WTC11 (cell line): ENCODE measurements around the gene ARHGAP22. TPM values are rescaled to one million over a fixed set of nuclear protein-coding genes. Genes with fewer than 3 reads are reported as not detected.
"Not testable (repeated sequence)": the region's sequence is repeated elsewhere in the genome, so short reads cannot be mapped to it uniquely, and the experiment has no call there.

Source experiments
- ATAC-seq: fragments of 200-7000 bp; cut with Tn5 transposase; 2 replicates; pipeline ENCODE4 v1.10.0; 2021; ENCODE audit warnings: mild to moderate bottlenecking, moderate library complexity
- CTCF ChIA-PET: fragments of 300-600 bp; sonication (Branson Sonifier 250); formaldehyde crosslinking; loops from one replicate; lab custom pipeline; 2021; ENCODE audit warnings: antibody characterized with exemption; lab: Charles Lee
- POLR2A ChIA-PET: fragments of 350-600 bp; sonication (Branson Sonifier 250); formaldehyde crosslinking; loops from one replicate; lab custom pipeline; 2021; ENCODE audit warnings: antibody characterized with exemption; lab: Charles Lee
- DNase-seq: peaks from one replicate; pipeline ENCODE4 v3.0.0; 2021; ENCODE audit warnings: low spot score
- H3K27ac Mint-ChIP-seq: 2 replicates; pipeline ENCODE4 v1.8.0; 2021; ENCODE audit warnings: mixed read lengths
- H3K27me3 Mint-ChIP-seq: 2 replicates; pipeline ENCODE4 v1.8.0; 2021; ENCODE audit warnings: low read depth, mild to moderate bottlenecking, moderate library complexity, mixed read lengths
- H3K36me3 Mint-ChIP-seq: 2 replicates; pipeline ENCODE4 v1.8.0; 2021; ENCODE audit warnings: mixed read lengths
- H3K4me1 Mint-ChIP-seq: 2 replicates; pipeline ENCODE4 v1.8.0; 2022; ENCODE audit warnings: mixed read lengths
- H3K4me3 Mint-ChIP-seq: 2 replicates; pipeline ENCODE4 v1.8.0; 2021; ENCODE audit warnings: mild to moderate bottlenecking, moderate library complexity, mixed read lengths
- H3K9me3 Mint-ChIP-seq: 2 replicates; pipeline ENCODE4 v1.8.0; 2021; ENCODE audit warnings: mixed read lengths
- GRHL2 ChIP-seq: fragments of 250-450 bp; sonication (Bioruptor Pico); IDR thresholded peaks from 2 replicates; pipeline ENCODE4 v1.8.0; 2022; ENCODE audit warnings: mild to moderate bottlenecking, moderate library complexity; ENCODE audit not compliant: insufficient replicate concordance, severe bottlenecking
- JAZF1 ChIP-seq: fragments of 250-450 bp; sonication (Bioruptor Pico); IDR thresholded peaks from 2 replicates; pipeline ENCODE4 v1.9.0; 2021; ENCODE audit warnings: moderate library complexity, mild to moderate bottlenecking, inconsistent platforms
- NR3C1 ChIP-seq: sonication (generic); formaldehyde crosslinking; conservative IDR thresholded peaks from 2 replicates; pipeline ENCODE4 v1.8.1; 2023; ENCODE audit warnings: low read depth, mild to moderate bottlenecking, missing genetic modification reagents
- RORB ChIP-seq: fragments of 250-450 bp; sonication (Bioruptor Pico); IDR thresholded peaks from 2 replicates; pipeline ENCODE4 v1.9.0; 2021; ENCODE audit warnings: mild to moderate bottlenecking
- TEAD4 ChIP-seq: sonication (generic); formaldehyde crosslinking; IDR thresholded peaks from 2 replicates; pipeline ENCODE4 v1.8.0; 2022; ENCODE audit warnings: mild to moderate bottlenecking, missing genetic modification reagents
- TP53 ChIP-seq: sonication (generic); formaldehyde crosslinking; IDR thresholded peaks from 2 replicates; pipeline ENCODE4 v1.8.1; 2023; ENCODE audit warnings: mild to moderate bottlenecking, missing genetic modification reagents
- ZNF121 ChIP-seq: sonication (generic); formaldehyde crosslinking; IDR thresholded peaks from 2 replicates; pipeline ENCODE4 v1.8.0; 2023; ENCODE audit warnings: missing genetic modification reagents
- ZNF232 ChIP-seq: sonication (generic); formaldehyde crosslinking; IDR thresholded peaks from 2 replicates; pipeline ENCODE4 v1.8.0; 2022; ENCODE audit warnings: mild to moderate bottlenecking, missing genetic modification reagents
- total RNA-seq: library from RNA; stranded (reverse); gene quantifications from 3 replicates; pipeline ENCODE4 v1.2.3, GENCODE V29; 2021
- TF ChIP-seq, protein P1 (sequence below): sonication (generic); formaldehyde crosslinking; IDR thresholded peaks from 2 replicates; pipeline ENCODE4 v1.8.1; 2022; ENCODE audit warnings: missing genetic modification reagents, borderline replicate concordance
- TF ChIP-seq, protein P2 (sequence below): fragments of 250-450 bp; sonication (Bioruptor Pico); IDR thresholded peaks from 2 replicates; pipeline ENCODE4 v1.9.0; 2021; ENCODE audit warnings: mild to moderate bottlenecking
- TF ChIP-seq, protein P3 (sequence below): sonication (generic); formaldehyde crosslinking; IDR thresholded peaks from 2 replicates; pipeline ENCODE4 v1.8.1; 2022; ENCODE audit warnings: mild to moderate bottlenecking, moderate library complexity, missing genetic modification reagents
- TF ChIP-seq, protein P4 (sequence below): sonication (generic); formaldehyde crosslinking; IDR thresholded peaks from 2 replicates; pipeline ENCODE4 v1.8.1; 2022; ENCODE audit warnings: low read depth, missing genetic modification reagents, borderline replicate concordance
- TF ChIP-seq, protein P5 (sequence below): sonication (generic); formaldehyde crosslinking; IDR thresholded peaks from 2 replicates; pipeline ENCODE4 v1.8.0; 2022; ENCODE audit warnings: mild to moderate bottlenecking, missing genetic modification reagents
- TF ChIP-seq, protein P6 (sequence below): fragments of 250-450 bp; sonication (Bioruptor Pico); IDR thresholded peaks from 2 replicates; pipeline ENCODE4 v1.8.0; 2021; ENCODE audit warnings: mild to moderate bottlenecking
- TF ChIP-seq, protein P7 (sequence below): sonication (generic); formaldehyde crosslinking; IDR thresholded peaks from 2 replicates; pipeline ENCODE4 v1.8.1; 2022; ENCODE audit warnings: mild to moderate bottlenecking, missing genetic modification reagents, moderate library complexity, borderline replicate concordance

Gene ARHGAP22
- total RNA-seq, 1 experiment from 2014 or later: 8.6 TPM

DNA sequence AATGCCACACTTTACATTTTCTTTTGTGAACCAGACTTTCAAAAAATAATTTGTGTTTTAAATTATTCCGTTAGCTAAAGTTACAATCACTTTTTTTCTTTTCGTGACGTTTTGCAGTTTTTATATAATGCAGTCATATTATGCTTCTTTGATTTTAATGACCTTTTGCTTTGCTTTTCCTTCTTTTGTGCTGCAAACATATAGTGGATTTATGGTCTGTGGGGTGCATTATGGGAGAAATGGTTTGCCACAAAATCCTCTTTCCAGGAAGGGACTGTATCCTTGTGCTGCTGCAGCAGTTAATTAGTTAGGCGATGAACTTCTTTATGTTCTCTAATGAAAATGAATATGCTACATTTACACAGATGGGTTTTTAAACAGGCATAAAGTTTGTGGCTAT lies 181.0 kb downstream of the ARHGAP22 start (continued):
- TF ChIP-seq, protein P1, sequence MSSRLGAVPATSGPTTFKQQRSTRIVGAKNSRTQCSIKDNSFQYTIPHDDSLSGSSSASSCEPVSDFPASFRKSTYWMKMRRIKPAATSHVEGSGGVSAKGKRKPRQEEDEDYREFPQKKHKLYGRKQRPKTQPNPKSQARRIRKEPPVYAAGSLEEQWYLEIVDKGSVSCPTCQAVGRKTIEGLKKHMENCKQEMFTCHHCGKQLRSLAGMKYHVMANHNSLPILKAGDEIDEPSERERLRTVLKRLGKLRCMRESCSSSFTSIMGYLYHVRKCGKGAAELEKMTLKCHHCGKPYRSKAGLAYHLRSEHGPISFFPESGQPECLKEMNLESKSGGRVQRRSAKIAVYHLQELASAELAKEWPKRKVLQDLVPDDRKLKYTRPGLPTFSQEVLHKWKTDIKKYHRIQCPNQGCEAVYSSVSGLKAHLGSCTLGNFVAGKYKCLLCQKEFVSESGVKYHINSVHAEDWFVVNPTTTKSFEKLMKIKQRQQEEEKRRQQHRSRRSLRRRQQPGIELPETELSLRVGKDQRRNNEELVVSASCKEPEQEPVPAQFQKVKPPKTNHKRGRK (CRISPR knock-in tag): no peak
- TF ChIP-seq RORB (CRISPR knock-in tag) (no peak), TEAD4 (no peak)
- TF ChIP-seq, protein P2, sequence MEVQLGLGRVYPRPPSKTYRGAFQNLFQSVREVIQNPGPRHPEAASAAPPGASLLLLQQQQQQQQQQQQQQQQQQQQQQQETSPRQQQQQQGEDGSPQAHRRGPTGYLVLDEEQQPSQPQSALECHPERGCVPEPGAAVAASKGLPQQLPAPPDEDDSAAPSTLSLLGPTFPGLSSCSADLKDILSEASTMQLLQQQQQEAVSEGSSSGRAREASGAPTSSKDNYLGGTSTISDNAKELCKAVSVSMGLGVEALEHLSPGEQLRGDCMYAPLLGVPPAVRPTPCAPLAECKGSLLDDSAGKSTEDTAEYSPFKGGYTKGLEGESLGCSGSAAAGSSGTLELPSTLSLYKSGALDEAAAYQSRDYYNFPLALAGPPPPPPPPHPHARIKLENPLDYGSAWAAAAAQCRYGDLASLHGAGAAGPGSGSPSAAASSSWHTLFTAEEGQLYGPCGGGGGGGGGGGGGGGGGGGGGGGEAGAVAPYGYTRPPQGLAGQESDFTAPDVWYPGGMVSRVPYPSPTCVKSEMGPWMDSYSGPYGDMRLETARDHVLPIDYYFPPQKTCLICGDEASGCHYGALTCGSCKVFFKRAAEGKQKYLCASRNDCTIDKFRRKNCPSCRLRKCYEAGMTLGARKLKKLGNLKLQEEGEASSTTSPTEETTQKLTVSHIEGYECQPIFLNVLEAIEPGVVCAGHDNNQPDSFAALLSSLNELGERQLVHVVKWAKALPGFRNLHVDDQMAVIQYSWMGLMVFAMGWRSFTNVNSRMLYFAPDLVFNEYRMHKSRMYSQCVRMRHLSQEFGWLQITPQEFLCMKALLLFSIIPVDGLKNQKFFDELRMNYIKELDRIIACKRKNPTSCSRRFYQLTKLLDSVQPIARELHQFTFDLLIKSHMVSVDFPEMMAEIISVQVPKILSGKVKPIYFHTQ (CRISPR knock-in tag): no peak
- TF ChIP-seq, protein P3, sequence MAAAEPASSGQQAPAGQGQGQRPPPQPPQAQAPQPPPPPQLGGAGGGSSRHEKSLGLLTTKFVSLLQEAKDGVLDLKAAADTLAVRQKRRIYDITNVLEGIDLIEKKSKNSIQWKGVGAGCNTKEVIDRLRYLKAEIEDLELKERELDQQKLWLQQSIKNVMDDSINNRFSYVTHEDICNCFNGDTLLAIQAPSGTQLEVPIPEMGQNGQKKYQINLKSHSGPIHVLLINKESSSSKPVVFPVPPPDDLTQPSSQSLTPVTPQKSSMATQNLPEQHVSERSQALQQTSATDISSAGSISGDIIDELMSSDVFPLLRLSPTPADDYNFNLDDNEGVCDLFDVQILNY (CRISPR knock-in tag): no peak
- TF ChIP-seq, protein P4, sequence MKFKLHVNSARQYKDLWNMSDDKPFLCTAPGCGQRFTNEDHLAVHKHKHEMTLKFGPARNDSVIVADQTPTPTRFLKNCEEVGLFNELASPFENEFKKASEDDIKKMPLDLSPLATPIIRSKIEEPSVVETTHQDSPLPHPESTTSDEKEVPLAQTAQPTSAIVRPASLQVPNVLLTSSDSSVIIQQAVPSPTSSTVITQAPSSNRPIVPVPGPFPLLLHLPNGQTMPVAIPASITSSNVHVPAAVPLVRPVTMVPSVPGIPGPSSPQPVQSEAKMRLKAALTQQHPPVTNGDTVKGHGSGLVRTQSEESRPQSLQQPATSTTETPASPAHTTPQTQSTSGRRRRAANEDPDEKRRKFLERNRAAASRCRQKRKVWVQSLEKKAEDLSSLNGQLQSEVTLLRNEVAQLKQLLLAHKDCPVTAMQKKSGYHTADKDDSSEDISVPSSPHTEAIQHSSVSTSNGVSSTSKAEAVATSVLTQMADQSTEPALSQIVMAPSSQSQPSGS (CRISPR knock-in tag): no peak

DNA sequence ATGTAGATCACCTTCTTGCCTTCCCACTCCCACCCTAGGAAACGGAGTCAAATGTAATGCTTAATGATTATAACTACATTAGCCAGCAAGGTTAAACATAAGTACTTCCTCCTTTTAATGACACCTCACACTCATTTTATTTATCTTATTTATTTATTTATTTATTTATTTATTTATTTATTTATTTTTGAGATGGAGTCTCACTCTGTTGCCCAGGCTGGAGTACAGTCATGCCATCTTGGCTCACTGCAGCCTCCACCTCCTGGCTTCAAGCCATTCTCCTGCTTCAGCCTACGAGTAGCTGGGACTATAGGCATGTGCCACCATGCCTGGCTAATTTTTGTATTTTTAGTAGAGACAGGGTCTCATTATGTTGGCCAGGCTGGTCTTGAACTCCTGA lies 183.0 kb downstream of the ARHGAP22 start:
- POLR2A ChIA-PET, H3K27me3 Mint-ChIP-seq, H3K27ac Mint-ChIP-seq, H3K4me1 Mint-ChIP-seq, ATAC-seq, H3K4me3 Mint-ChIP-seq, DNase-seq, H3K36me3 Mint-ChIP-seq, CTCF ChIA-PET, H3K9me3 Mint-ChIP-seq: not testable (repeated sequence)

DNA sequence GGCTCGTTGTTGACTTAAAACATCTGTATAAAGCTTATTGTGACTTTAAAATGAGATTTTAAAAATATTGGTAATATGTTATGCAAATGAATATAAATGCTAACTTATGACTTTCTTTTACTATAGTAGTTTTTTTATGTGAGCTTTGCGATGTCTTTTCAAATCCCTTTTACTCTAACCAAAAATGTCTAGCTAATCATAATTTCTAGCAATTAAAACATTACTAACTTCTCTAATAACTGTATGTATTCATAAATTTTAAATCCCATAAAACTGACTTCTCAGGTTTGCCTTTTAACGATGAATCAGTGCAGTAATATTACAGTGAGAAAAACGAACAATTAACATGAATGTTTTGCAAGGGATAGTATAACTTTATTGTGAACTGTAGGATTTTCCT lies 185.2 kb downstream of the ARHGAP22 start:
- DNase-seq: no peak
- no peak overlapping the region for H3K4me3 Mint-ChIP-seq
- no peaks in the 10 kb centered on the region for H3K9me3 Mint-ChIP-seq
- POLR2A ChIA-PET: no interaction called here
- H3K27ac Mint-ChIP-seq: no peak overlapping the region
- H3K4me1 Mint-ChIP-seq: peaks cover 8% of the 10 kb centered on the region
- ATAC-seq: no peak
- H3K36me3 Mint-ChIP-seq: no peaks in the 10 kb centered on the region
- no peaks in the 10 kb centered on the region for H3K27me3 Mint-ChIP-seq
- TF ChIP-seq ZNF232 (no peak), TP53 (CRISPR knock-in tag) (no peak), ZNF121 (no peak), JAZF1 (CRISPR knock-in tag) (no peak), NR3C1 (CRISPR knock-in tag) (no peak), GRHL2 (no peak)
- TF ChIP-seq, protein P5, sequence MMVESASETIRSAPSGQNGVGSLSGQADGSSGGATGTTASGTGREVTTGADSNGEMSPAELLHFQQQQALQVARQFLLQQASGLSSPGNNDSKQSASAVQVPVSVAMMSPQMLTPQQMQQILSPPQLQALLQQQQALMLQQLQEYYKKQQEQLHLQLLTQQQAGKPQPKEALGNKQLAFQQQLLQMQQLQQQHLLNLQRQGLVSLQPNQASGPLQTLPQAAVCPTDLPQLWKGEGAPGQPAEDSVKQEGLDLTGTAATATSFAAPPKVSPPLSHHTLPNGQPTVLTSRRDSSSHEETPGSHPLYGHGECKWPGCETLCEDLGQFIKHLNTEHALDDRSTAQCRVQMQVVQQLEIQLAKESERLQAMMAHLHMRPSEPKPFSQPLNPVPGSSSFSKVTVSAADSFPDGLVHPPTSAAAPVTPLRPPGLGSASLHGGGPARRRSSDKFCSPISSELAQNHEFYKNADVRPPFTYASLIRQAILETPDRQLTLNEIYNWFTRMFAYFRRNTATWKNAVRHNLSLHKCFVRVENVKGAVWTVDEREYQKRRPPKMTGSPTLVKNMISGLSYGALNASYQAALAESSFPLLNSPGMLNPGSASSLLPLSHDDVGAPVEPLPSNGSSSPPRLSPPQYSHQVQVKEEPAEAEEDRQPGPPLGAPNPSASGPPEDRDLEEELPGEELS (CRISPR knock-in tag): no peak
- TF ChIP-seq, protein P6, sequence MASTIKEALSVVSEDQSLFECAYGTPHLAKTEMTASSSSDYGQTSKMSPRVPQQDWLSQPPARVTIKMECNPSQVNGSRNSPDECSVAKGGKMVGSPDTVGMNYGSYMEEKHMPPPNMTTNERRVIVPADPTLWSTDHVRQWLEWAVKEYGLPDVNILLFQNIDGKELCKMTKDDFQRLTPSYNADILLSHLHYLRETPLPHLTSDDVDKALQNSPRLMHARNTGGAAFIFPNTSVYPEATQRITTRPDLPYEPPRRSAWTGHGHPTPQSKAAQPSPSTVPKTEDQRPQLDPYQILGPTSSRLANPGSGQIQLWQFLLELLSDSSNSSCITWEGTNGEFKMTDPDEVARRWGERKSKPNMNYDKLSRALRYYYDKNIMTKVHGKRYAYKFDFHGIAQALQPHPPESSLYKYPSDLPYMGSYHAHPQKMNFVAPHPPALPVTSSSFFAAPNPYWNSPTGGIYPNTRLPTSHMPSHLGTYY (CRISPR knock-in tag): no peak
- TF ChIP-seq, protein P7, sequence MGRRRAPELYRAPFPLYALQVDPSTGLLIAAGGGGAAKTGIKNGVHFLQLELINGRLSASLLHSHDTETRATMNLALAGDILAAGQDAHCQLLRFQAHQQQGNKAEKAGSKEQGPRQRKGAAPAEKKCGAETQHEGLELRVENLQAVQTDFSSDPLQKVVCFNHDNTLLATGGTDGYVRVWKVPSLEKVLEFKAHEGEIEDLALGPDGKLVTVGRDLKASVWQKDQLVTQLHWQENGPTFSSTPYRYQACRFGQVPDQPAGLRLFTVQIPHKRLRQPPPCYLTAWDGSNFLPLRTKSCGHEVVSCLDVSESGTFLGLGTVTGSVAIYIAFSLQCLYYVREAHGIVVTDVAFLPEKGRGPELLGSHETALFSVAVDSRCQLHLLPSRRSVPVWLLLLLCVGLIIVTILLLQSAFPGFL: no peak
- CTCF ChIA-PET: no interaction called here
